ENCODE data around the gene LRP10.
"Not testable (repeated sequence)": the region's sequence is repeated elsewhere in the genome, so short reads cannot be mapped to it uniquely, and the experiment has no call there.

Gene LRP10

GRCh38 chr14:22843123-22843925 lies 28.2 kb upstream of the LRP10 start:
- no peak for DNase-seq (ENCODE audit: low spot score)

DNA sequence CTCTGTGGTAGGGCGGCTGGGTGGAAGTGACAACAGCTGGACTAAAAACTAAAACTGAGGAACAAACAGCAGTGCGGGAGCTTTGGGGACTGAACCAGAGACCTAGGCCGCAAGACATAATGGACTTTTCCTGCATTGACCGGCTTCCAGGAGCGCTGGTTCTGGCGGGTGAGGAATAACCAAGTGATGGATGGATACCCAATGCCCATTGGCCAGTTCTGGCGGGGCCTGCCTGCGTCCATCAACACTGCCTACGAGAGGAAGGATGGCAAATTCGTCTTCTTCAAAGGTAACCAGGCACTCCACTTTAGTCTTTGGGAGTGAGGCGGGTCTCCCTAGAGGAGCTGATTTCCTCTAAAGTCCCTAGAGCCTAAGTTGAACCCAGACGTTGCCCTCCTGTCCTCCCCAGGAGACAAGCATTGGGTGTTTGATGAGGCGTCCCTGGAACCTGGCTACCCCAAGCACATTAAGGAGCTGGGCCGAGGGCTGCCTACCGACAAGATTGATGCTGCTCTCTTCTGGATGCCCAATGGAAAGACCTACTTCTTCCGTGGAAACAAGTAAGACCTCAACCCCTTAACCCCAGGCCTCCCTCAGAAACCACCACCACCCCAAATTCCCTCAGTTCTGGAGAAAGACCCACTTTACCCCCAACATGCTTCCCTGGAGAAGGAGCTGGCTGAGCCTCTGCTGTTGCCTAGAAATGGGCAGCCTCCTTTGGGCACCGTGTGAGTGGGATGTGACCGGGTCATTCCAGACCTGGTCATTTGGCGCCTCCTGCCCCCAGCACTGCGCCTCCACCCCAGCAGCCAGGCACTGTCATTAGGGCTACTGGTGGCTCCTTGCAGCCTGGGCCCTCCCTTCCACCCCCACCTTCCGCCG lies 27.1 kb upstream of the LRP10 start:
- no peak for DNase-seq (ENCODE audit: low spot score)

DNA sequence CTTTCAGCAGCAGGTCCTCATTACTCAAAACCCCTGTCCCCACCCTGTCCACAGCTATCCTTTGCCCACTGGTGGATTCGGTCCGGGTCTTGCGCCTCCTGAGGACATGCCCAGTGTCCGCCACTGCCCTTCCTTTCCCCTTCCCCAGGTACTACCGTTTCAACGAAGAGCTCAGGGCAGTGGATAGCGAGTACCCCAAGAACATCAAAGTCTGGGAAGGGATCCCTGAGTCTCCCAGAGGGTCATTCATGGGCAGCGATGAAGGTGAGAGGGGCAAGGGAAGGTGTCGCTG lies 26.5 kb upstream of the LRP10 start:
- no peak for DNase-seq (ENCODE audit: low spot score)

DNA sequence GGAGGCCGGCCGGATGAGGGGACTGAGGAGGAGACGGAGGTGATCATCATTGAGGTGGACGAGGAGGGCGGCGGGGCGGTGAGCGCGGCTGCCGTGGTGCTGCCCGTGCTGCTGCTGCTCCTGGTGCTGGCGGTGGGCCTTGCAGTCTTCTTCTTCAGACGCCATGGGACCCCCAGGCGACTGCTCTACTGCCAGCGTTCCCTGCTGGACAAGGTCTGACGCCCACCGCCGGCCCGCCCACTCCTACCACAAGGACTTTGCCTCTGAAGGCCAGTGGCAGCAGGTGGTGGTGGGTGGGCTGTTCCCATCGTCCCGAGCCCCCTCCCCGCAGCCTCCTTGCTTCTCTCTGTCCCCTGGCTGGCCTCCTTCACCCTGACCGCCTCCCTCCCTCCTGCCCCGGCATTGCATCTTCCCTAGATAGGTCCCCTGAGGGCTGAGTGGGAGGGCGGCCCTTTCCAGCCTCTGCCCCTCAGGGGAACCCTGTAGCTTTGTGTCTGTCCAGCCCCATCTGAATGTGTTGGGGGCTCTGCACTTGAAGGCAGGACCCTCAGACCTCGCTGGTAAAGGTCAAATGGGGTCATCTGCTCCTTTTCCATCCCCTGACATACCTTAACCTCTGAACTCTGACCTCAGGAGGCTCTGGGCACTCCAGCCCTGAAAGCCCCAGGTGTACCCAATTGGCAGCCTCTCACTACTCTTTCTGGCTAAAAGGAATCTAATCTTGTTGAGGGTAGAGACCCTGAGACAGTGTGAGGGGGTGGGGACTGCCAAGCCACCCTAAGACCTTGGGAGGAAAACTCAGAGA lies 25.5 kb upstream of the LRP10 start:
- no peak for DNase-seq (ENCODE audit: low spot score)

DNA sequence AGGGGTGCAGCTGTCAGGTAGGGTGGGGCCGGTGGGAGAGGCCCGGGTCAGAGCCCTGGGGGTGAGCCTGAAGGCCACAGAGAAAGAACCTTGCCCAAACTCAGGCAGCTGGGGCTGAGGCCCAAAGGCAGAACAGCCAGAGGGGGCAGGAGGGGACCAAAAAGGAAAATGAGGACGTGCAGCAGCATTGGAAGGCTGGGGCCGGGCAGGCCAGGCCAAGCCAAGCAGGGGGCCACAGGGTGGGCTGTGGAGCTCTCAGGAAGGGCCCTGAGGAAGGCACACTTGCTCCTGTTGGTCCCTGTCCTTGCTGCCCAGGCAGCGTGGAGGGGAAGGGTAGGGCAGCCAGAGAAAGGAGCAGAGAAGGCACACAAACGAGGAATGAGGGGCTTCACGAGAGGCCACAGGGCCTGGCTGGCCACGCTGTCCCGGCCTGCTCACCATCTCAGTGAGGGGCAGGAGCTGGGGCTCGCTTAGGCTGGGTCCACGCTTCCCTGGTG lies 24.7 kb upstream of the LRP10 start:
- no peak for DNase-seq (ENCODE audit: low spot score)

GRCh38 chr14:22847661-22848341 lies 23.7 kb upstream of the LRP10 start:
- DNase-seq (ENCODE audit: low spot score): no peak

DNA sequence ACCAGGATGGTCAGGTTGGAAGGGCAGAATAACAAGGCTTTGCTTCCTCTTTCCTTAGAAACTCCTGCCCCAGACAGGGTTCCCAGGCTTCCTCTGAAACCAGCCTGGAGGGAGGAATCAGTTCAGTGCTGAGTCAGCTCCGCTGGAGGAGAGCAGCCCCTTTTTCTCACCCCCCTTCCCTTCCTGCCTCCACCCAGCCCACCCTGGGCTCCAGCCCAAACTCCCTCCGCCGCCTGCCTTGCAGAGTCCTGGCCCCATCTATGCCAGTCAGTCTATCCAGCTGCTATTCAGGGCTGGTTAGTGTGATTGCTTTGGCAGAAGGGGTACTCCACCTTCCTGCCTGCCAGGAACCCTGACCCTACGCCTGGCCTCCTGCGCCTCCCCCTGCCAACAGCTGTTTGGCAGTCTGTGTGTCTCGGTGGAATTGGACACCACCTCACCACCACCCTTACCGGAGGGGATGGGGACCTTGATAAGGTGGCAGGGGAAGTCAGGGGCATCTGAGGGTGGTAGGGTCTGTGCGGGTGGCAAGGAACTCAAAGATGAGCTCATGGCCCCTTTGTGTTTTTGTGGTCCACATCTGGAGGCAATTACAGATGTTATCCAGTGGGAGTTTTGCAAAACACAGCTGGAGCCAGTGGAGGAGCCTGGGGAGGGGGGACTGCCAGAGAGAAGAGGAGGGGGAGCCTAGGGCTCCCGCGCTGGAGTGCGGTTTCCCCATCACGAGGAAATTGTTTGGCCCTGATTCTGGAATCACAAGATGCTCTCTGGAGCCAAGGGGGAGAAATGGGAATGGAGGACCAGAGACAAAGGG lies 23.0 kb upstream of the LRP10 start:
- DNase-seq (ENCODE audit: low spot score): no peak

DNA sequence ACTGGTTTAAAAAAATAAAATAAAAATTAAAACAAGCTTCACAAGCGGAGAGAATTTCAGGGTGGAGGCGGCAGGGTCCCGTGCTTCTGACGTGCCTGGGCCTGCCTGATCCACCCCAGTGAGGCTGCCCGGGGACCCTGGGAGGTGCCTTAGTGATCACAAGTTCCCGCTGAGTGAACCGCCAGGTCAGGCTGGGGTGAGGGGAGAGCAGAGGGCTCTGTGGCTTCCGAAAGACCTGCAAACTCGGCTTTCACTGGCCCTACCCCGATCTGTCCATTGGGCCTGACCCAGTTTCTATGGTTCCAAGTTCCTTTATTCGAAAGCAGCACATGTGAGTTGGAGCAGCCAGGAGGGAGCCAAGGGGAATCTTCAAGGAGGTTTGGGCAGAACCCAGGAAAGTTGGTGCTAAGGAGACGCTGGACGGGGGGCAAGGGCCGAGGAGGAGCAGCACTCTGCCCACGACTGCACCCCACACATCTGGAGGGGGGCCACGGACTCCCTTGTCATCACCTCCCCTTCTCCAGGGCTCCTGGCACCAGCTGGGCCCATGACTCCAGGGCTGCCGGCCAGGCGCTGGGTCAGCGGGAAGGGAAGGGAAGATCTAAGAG lies 22.2 kb upstream of the LRP10 start:
- DNase-seq (ENCODE audit: low spot score): no peak

DNA sequence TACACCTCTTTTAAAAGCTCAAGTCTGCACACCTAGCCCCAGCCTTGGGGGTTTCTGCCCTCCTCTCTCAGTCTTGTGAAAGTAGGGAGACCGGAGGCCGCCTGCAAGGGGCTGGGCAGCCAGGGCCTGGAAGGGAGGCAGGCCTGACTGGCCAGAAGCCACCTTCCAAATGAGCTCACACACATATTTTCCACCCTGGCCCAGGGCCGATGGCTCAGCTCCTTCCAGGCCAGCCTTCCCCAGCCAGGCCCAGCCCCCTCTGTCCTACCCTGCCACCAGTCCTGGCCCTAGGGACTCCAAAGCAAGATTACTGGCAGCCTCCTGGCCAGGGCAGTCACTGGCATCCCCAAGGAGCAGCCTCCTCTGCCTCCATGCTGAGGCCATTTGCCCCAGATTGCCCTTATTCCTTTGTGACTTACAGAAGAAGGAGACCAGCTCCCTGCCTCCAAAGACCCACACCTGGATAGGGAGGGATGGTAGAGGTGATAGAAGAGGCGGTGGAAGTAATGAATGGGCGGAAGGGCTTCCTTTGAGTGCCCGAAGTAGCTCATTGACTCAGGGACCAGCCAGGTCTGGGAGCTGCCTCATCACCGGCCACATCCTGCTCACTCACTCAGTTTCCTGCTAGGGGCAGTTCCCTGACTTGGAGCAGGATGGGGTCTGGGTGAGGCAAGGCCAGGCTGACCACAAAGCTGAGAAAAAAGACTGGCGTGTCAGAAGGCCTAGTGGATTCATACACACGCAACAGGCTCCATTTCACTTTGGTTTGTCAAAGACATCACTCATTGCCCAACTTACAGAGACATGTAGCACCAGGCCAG lies 20.4 kb upstream of the LRP10 start:
- DNase-seq (ENCODE audit: low spot score): no peak

DNA sequence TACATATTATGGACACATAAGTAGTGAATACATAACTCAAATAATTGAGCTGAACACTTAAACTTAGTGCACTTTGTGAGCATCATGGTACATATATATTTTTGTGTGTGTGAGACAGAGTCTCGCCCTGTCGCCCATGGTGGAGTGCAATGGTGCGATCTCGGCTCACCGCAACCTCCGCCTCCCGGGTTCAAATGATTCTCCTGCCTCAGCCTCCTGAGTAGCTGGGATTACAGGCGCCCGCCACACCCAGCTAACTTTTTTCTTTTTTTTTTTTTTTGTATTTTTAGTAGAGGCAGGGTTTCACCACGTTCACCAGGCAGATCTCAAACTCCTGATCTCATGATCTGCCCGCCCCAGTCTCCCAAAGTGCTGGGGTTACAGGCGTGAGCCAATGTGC lies 19.4 kb upstream of the LRP10 start:
- DNase-seq (ENCODE audit: low spot score): not testable (repeated sequence)

GRCh38 chr14:22852599-22852939 lies 19.0 kb upstream of the LRP10 start:
- peak; percentile 90 for DNase-seq (ENCODE audit: low spot score)

GRCh38 chr14:22852940-22853767 lies 18.4 kb upstream of the LRP10 start:
- DNase-seq (ENCODE audit: low spot score): peak; percentile 87

DNA sequence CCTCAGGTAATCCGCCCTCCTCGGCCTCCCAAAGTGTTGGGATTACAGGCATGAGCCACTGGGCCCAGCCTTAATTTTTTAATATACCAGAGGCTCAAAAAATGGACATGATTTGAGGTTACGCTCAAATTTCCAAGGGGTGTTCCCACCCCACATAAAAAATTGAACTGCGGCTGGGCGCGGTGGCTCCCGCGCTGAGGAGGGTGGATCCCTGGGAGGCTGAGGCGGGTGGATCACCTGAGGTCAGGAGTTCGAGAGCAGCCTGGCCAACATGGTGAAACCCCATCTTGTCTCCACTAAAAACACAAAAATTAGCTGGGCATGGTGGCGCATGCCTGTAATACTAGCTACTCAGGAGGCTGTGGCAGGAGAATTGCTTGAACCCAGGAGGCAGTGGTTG lies 17.2 kb upstream of the LRP10 start:
- not testable (repeated sequence) for DNase-seq (ENCODE audit: low spot score)

DNA sequence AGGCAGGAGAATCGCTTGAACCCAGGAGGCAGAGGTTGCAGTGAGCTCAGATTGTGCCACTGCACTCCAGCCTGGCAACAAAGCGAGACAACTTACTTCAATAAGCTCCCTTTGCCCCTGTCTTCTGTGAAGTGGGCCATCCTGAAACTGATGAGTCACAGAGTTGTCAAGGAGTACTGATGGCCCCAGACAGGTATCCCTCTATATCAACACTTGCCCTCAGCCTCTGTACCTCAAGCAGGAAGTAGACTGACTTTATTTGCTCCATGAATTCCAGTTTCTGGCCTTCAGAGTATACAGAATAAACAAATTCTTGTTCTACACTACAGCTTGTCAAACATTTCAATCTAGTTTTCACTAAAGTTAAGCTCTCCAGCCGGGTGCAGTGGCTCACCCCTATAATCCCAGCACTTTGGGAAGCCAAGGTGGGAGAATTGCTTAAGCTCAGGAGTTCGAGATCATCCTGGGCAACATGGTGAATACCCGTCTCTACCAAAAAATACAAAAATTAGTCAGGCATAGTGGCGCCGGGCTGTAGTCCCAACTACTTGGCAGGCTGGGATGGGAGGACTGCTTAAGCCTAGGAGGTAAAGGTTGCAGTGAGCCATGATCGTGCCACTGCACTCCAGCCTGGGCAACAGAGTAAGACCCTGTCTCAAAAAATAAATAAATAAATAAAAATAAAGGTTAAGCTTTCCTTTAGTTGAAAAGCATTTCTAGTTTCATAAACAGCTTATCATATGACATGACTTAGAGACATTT lies 16.4 kb upstream of the LRP10 start:
- DNase-seq (ENCODE audit: low spot score): no peak

DNA sequence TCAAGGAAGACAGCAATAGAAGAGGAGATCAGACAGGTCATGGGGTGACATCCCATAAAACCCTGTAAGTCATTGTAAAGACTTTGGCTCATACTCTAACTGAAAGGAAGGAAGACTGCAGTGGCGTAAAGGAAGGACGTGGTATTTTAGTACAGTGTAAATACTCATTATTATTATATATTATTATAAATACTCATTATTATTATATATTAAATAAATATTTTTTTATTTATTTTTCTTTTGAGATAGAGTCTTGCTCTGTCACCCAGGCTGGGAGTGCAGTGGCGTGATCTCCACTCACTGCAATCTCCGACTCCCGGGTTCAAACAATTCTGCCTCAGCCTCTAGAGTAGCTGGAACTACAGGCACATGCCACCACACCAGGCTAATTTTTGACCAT lies 15.1 kb upstream of the LRP10 start:
- DNase-seq (ENCODE audit: low spot score): no peak

DNA sequence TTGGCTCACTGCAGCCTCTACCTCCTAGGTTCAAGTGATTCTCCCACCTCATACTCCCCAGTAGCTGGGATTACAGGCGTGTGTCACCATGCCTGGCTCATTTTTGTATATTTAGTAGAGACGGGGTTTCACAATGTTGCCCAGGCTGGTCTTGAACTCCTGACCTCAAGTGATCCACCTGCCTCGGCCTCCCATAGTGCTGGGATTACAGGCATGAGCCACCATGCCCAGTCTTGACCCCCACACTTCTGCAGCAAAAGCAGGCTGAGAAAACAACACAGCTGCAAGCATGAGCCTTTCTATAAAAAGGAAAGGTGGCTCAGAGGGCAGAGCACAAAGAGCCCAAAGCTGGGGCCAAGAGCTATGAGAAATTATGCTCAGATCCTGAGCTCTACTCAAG lies 11.2 kb upstream of the LRP10 start:
- DNase-seq (ENCODE audit: low spot score): not testable (repeated sequence)

DNA sequence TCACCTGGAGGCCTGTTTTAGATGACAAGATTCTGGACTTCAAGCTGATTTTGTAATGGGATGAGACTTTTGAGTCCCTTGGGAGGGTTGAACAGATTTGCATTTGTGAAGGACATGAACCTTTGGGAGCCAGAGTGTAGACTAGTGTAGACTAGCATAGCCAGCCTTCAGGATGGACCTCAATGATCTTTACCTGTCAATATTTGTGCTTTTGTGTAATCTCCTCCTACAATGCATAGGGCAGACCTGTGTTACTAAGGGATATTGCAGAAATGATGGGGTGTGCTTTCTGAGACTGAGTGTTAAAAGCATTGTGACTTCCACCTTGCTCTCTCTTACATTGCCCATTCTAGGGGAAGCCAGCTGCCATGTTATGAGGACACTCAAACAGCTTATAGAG lies 9.9 kb upstream of the LRP10 start:
- DNase-seq (ENCODE audit: low spot score): no peak

DNA sequence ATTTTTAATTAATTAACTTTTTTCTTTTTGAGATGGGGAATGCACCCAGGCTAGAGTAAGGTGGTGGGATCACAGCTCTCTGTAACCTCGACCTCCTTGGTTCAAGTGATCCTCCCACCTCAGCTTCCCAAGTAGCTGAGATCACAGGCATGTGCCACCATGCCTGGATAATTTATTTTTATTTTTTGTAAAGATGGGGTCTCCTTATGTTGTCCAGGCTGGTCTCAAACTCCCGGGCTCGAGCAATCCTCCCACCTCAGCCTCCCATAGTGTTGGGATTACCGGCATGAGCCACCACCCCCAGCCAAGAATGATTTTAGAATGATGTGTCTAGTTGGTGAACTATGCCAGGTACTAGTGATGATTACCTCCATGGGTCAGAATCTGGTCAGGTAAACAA lies 6.6 kb upstream of the LRP10 start:
- DNase-seq (ENCODE audit: low spot score): no peak

All from HuH-7 (cell line).